ENCODE measurements around the gene QRFP.

QRFP gene

DNA sequence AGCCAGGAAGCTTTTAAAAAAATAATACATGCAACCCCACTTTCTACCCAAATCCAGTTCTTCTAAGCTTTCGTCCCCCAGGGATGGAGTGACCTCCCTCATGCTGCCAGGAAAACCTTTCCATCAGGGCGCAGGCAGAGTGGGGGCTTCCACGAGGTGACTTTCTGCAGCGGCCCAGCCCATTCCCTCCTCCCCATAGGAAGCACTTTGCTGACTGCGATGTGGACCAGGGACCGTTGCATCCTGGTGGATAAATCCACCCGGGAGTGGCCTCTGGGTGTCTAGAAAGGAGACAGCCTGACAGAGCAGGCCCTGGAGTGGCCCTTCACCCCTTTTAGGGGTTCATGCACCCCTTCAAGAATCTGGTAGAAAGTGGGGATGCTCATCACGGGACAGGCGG lies 1.6 kb downstream of the QRFP start:
- Histone ChIP-seq H4K20me1 (ENCODE audit: low read depth, low read length) (no peaks in the 10 kb centered on the region), H3K27ac (ENCODE audit: low read depth, low read length) (no peak overlapping the region), H2AFZ (ENCODE audit: low read depth, low read length, severe bottlenecking) (no peak overlapping the region), H3K9ac (ENCODE audit: low read length) (no peak overlapping the region), H3K27me3 (ENCODE audit: low read length) (no peaks in the 10 kb centered on the region), H3K36me3 (ENCODE audit: low read length) (no peaks in the 10 kb centered on the region), H3K4me3 (ENCODE audit: insufficient read depth, low read length, poor library complexity, severe bottlenecking) (no peak overlapping the region), H3K9me3 (ENCODE audit: insufficient read depth, low read length) (no peaks in the 10 kb centered on the region), H3K4me2 (ENCODE audit: low read depth, low read length, poor library complexity, severe bottlenecking) (no peak overlapping the region), H3K79me2 (ENCODE audit: insufficient read depth, low read length) (no peaks in the 10 kb centered on the region), H3F3A (ENCODE audit: insufficient read depth) (no peaks in the 10 kb centered on the region), H3K9me2 (replicated peaks; ENCODE audit: insufficient read depth, low read length) (no peaks in the 10 kb centered on the region)
- TF ChIP-seq, protein P1, sequence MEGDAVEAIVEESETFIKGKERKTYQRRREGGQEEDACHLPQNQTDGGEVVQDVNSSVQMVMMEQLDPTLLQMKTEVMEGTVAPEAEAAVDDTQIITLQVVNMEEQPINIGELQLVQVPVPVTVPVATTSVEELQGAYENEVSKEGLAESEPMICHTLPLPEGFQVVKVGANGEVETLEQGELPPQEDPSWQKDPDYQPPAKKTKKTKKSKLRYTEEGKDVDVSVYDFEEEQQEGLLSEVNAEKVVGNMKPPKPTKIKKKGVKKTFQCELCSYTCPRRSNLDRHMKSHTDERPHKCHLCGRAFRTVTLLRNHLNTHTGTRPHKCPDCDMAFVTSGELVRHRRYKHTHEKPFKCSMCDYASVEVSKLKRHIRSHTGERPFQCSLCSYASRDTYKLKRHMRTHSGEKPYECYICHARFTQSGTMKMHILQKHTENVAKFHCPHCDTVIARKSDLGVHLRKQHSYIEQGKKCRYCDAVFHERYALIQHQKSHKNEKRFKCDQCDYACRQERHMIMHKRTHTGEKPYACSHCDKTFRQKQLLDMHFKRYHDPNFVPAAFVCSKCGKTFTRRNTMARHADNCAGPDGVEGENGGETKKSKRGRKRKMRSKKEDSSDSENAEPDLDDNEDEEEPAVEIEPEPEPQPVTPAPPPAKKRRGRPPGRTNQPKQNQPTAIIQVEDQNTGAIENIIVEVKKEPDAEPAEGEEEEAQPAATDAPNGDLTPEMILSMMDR (IDR thresholded peaks at IDR 0.05; ENCODE audit: insufficient read depth, low read length, poor library complexity, severe bottlenecking): no peak
- no peak for TF ChIP-seq EZH2phosphoT487 (conservative IDR thresholded peaks at IDR 0.05; ENCODE audit: low read length)

DNA sequence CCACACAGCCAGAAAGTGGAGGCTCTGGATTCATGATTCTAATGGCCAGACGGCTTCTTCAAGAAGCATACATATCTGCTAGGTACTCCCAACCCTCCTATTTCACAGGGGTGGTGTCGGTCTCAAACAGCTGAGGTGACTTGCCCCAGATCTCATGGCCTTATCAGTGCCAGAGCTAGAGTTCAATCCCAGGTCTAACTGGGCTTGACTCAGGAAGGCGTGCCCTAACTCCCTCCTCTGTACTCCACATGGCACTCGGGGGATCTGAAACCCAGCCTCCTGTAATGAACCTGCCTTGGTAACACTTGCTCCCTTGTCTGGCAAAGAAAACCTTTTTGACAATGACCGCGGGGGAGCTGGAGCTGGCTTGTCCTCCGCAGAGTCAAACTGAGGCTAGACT lies 2.1 kb downstream of the QRFP start:
- Histone ChIP-seq H3K36me3 (ENCODE audit: low read length) (no peaks in the 10 kb centered on the region), H4K20me1 (ENCODE audit: low read depth, low read length) (no peaks in the 10 kb centered on the region), H3F3A (ENCODE audit: insufficient read depth) (no peaks in the 10 kb centered on the region), H3K4me2 (ENCODE audit: low read depth, low read length, poor library complexity, severe bottlenecking) (no peak overlapping the region), H3K9me2 (replicated peaks; ENCODE audit: insufficient read depth, low read length) (no peaks in the 10 kb centered on the region), H3K79me2 (ENCODE audit: insufficient read depth, low read length) (no peaks in the 10 kb centered on the region), H3K4me3 (ENCODE audit: insufficient read depth, low read length, poor library complexity, severe bottlenecking) (no peak overlapping the region), H2AFZ (ENCODE audit: low read depth, low read length, severe bottlenecking) (no peak overlapping the region), H3K27ac (ENCODE audit: low read depth, low read length) (no peak overlapping the region), H3K9me3 (ENCODE audit: insufficient read depth, low read length) (no peaks in the 10 kb centered on the region), H3K27me3 (ENCODE audit: low read length) (no peaks in the 10 kb centered on the region), H3K9ac (ENCODE audit: low read length) (no peak overlapping the region)
- TF ChIP-seq EZH2phosphoT487 (conservative IDR thresholded peaks at IDR 0.05; ENCODE audit: low read length): no peak
- TF ChIP-seq, protein P1 (IDR thresholded peaks at IDR 0.05; ENCODE audit: insufficient read depth, low read length, poor library complexity, severe bottlenecking): no peak

DNA sequence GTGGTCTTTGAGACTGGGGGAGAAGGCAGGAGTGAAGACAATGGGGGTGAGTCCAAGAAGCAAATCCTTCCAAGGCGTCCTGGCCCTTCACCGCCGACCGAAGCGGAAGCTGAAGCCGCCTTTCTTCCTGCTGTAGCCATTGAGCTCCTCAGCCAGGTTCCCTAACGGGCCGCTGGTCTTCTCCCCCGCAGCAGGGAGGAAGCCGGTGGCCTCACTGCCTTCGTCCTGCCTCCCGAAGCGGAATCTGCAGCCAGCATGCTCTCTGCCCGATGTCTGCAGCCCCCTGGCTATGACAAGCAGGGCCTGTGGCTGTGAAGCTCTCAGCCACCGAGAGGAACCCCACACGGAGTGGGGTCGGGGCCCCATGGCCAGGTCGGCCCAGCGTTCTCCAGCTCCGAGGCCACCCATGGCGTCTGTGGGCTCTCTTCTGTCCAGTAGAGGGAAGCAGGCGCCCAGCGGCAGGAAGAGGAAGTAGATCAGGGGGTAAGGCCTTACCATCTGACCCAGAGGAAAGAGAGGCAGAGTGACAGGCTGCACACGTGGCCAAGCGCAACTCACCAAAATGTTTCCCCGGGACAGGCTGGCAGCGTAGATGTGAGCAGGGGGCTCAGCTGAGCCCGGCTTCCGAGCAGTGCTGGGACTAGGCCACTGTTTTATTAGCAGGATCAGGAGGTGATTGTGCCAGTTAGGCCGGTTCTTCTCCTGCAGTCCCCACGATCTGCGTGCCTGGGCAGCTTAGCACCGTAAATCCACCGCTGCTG lies 3.1 kb downstream of the QRFP start:
- H3K36me3 ChIP-seq (ENCODE audit: low read length): no peaks in the 10 kb centered on the region
- no peaks in the 10 kb centered on the region for H3K79me2 ChIP-seq (ENCODE audit: insufficient read depth, low read length)
- no peaks in the 10 kb centered on the region for H4K20me1 ChIP-seq (ENCODE audit: low read depth, low read length)
- no peak overlapping the region for H2AFZ ChIP-seq (ENCODE audit: low read depth, low read length, severe bottlenecking)
- no peak overlapping the region for H3K4me2 ChIP-seq (ENCODE audit: low read depth, low read length, poor library complexity, severe bottlenecking)
- H3K27ac ChIP-seq (ENCODE audit: low read depth, low read length): no peak overlapping the region
- H3F3A ChIP-seq (ENCODE audit: insufficient read depth): no peaks in the 10 kb centered on the region
- H3K27me3 ChIP-seq (ENCODE audit: low read length): no peaks in the 10 kb centered on the region
- no peak overlapping the region for H3K4me3 ChIP-seq (ENCODE audit: insufficient read depth, low read length, poor library complexity, severe bottlenecking)
- no peaks in the 10 kb centered on the region for H3K9me3 ChIP-seq (ENCODE audit: insufficient read depth, low read length)
- H3K9ac ChIP-seq (ENCODE audit: low read length): no peak overlapping the region
- TF ChIP-seq, protein P1 (IDR thresholded peaks at IDR 0.05; ENCODE audit: insufficient read depth, low read length, poor library complexity, severe bottlenecking): no peak
- no peak for TF ChIP-seq EZH2phosphoT487 (conservative IDR thresholded peaks at IDR 0.05; ENCODE audit: low read length)
- H3K9me2 ChIP-seq (replicated peaks; ENCODE audit: insufficient read depth, low read length): no peaks in the 10 kb centered on the region

Data from SU-DHL-6 (cell line).